NCI-H1105 (cell line): ENCODE measurements around the gene MORC1.
"Not testable (repeated sequence)": the region's sequence is repeated elsewhere in the genome, so short reads cannot be mapped to it uniquely, and the experiment has no call there.

Experiments used
- DNase-seq: peaks from one replicate; lab custom pipeline; 2025; lab: John Stamatoyannopoulos, UW

The MORC1 gene

GRCh38 chr3:109098079-109098644 lies 19.8 kb downstream of the MORC1 start:
- DNase-seq = no peak

- DNase-seq = no peak
Measured at GRCh38 chr3:109095166-109095565, 22.8 kb downstream of the MORC1 start.

- DNase-seq = no peak
Measured at GRCh38 chr3:109093561-109093960, 24.4 kb downstream of the MORC1 start.

- no peak for DNase-seq
Measured at GRCh38 chr3:109091846-109092245, 26.1 kb downstream of the MORC1 start.

- DNase-seq = no peak
Measured at GRCh38 chr3:109089265-109089664, 28.7 kb downstream of the MORC1 start.

GRCh38 chr3:109081746-109082510 lies 36.0 kb downstream of the MORC1 start:
- peak; percentile 32 for DNase-seq

GRCh38 chr3:109080090-109080489 lies 37.8 kb downstream of the MORC1 start:
- DNase-seq = not testable (repeated sequence)

- DNase-seq = no peak
Measured at GRCh38 chr3:109073116-109073515, 44.8 kb downstream of the MORC1 start.

GRCh38 chr3:109072194-109072593 lies 45.7 kb downstream of the MORC1 start:
- no peak for DNase-seq

- no peak for DNase-seq
Measured at GRCh38 chr3:109071350-109072142, 46.4 kb downstream of the MORC1 start.

- DNase-seq = no peak
Measured at GRCh38 chr3:109070211-109070610, 47.7 kb downstream of the MORC1 start.

- DNase-seq = no peak
Measured at GRCh38 chr3:109066864-109067263, 51.1 kb downstream of the MORC1 start.

GRCh38 chr3:109059264-109059663 lies 58.7 kb downstream of the MORC1 start:
- DNase-seq = no peak

- DNase-seq = no peak
Measured at GRCh38 chr3:109057616-109058015, 60.3 kb downstream of the MORC1 start.

- DNase-seq = no peak
Measured at GRCh38 chr3:109057056-109057455, 60.9 kb downstream of the MORC1 start.

GRCh38 chr3:109050591-109051167 lies 67.3 kb downstream of the MORC1 start:
- no peak for DNase-seq

GRCh38 chr3:109047366-109047765 lies 70.6 kb downstream of the MORC1 start:
- no peak for DNase-seq

GRCh38 chr3:109045271-109046040 lies 72.5 kb downstream of the MORC1 start:
- no peak for DNase-seq

- no peak for DNase-seq
Measured at GRCh38 chr3:109035082-109035481, 82.9 kb downstream of the MORC1 start.

- no peak for DNase-seq
Measured at GRCh38 chr3:109033000-109033660, 84.8 kb downstream of the MORC1 start.

GRCh38 chr3:109028753-109029152 lies 89.2 kb downstream of the MORC1 start:
- no peak for DNase-seq
